GM18498 (cell line): Measurements from ENCODE around the gene PTPN23.

Source experiments
- ATAC-seq: cut with Tn5 transposase; IDR thresholded peaks from one replicate; pipeline ENCODE4 v1.9.1; 2021; ENCODE audit warnings: mild to moderate bottlenecking, moderate library complexity; ENCODE audit not compliant: unreplicated experiment

PTPN23 gene

DNA sequence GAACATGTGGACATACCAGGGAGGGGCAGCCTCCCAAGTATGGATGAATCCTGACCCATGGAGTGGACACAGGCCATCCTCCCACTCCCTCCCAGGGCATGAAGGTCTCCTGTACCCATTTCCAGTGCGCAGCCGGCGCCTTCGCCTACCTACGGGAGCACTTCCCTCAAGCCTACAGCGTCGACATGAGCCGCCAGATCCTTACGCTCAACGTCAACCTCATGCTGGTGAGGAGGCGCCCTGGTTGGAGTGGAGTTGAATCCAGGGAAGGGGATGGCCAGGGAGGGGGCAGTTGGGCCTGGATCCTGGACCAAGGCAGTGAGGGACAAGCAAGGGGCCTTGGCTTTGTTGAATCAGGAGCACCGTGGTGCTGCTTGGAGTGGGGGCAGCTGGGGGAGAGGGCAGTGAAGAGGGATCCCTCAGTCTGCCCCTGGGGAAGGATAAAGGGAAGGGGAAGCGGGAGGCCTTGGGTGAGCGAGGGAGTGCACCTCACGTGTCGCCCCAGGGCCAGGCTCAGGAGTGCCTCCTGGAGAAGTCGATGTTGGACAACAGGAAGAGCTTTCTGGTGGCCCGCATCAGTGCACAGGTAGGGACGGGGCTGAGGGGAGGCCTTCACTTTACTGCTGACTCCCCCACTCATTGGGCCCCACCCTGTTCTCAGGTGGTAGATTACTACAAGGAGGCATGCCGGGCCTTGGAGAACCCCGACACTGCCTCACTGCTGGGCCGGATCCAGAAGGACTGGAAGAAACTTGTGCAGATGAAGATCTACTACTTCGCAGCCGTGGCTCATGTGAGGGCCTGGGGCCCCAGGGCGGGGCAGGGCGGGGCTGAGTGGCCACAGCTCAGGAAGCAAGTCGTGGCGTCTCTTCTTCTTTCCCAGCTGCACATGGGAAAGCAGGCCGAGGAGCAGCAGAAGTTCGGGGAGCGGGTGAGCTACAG lies 25.3 kb downstream of the PTPN23 start:
- no peak for ATAC-seq

- ATAC-seq, result no peak
Observed at GRCh38 chr3:47406762-47407149, 25.9 kb downstream of the PTPN23 start.

GRCh38 chr3:47407237-47407636 lies 26.4 kb downstream of the PTPN23 start:
- ATAC-seq, result no peak

DNA sequence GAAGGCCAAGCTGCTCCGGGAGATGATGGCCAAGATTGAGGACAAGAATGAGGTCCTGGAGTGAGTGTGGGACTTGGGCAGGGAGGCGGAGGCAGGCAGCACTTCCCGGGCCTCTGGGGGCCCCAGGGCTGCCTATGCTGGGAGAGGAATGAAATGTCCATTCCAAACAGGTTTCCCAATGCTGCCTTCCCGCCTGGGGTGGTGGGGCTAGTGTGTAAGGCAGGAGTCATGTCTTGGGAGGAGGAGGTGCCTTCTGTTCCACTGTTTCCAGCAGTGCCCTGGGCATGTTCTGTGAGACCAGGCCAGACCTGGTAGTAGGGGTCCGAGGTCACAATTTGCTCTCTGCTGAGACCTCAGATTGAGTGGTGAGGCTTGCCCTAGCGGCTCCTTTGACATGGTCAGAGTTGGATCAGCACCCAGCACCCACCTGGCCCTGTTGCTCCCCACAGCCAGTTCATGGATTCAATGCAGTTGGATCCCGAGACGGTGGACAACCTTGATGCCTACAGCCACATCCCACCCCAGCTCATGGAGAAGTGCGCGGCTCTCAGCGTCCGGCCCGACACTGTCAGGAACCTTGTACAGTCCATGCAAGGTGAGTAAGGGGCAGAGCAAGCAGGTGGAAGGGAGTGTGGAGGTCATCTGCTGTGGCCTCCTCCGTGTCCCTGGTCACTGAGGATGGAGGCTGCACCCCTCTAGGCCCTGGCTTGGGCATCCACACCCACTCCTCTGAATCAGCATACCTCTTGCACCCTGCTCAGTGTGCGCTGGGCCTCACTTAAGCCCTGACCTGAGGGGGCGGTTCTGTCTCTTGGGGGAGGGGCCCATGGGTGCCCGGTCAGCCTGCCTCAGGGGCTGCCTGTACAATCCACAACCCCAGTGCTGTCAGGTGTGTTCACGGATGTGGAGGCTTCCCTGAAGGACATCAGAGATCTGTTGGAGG lies 27.3 kb downstream of the PTPN23 start:
- ATAC-seq, result no peak

DNA sequence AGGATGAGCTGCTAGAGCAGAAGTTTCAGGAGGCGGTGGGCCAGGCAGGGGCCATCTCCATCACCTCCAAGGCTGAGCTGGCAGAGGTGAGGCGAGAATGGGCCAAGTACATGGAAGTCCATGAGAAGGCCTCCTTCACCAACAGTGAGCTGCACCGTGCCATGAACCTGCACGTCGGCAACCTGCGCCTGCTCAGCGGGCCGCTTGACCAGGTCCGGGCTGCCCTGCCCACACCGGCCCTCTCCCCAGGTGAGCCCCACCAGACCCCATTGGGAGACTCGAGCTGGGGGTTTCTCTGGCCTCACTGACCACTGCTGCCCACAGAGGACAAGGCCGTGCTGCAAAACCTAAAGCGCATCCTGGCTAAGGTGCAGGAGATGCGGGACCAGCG lies 28.0 kb downstream of the PTPN23 start:
- no peak for ATAC-seq

- ATAC-seq, result no peak
Observed at GRCh38 chr3:47409284-47409683, 28.5 kb downstream of the PTPN23 start.

GRCh38 chr3:47409688-47410416 lies 29.0 kb downstream of the PTPN23 start:
- no peak for ATAC-seq

DNA sequence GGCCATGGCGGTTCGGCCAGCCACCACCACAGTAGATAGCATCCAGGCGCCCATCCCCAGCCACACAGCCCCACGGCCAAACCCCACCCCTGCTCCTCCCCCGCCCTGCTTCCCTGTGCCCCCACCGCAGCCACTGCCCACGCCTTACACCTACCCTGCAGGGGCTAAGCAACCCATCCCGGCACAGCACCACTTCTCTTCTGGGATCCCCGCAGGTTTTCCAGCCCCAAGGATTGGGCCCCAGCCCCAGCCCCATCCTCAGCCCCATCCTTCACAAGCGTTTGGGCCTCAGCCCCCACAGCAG lies 29.5 kb downstream of the PTPN23 start:
- ATAC-seq, result no peak

- ATAC-seq, result no peak
Observed at GRCh38 chr3:47410801-47411646, 30.2 kb downstream of the PTPN23 start.

DNA sequence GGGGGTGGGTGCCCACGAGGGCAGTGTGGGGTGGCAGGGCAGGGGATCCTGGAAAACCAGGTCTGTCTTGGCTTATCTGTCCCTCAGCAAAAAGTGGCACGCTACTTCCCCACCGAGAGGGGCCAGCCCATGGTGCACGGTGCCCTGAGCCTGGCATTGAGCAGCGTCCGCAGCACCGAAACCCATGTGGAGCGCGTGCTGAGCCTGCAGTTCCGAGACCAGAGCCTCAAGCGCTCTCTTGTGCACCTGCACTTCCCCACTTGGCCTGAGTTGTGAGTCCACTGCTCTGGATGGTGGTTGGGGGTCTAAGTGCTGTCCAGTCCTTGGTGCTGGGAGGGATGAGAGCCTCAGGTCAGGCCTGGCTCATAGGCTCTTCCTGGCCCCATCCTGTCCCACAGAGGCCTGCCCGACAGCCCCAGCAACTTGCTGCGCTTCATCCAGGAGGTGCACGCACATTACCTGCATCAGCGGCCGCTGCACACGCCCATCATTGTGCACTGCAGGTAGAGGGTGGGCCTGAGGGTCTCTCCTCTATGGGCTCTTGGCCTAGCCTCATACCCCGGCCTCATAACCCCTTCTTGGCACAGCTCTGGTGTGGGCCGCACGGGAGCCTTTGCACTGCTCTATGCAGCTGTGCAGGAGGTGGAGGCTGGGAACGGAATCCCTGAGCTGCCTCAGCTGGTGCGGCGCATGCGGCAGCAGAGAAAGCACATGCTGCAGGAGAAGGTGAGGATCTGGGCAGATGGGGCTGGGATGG lies 31.1 kb downstream of the PTPN23 start:
- no peak for ATAC-seq

DNA sequence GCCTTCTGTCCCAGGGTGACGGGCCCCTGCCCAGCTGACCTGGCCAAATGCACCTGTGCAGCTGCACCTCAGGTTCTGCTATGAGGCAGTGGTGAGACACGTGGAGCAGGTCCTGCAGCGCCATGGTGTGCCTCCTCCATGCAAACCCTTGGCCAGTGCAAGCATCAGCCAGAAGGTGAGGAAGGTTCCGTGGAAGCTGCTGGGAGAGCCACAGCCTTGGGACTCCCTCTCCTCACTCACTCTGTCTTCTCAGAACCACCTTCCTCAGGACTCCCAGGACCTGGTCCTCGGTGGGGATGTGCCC lies 31.6 kb downstream of the PTPN23 start:
- no peak for ATAC-seq

GRCh38 chr3:47412842-47413520 lies 32.2 kb downstream of the PTPN23 start:
- ATAC-seq, result no peak

DNA sequence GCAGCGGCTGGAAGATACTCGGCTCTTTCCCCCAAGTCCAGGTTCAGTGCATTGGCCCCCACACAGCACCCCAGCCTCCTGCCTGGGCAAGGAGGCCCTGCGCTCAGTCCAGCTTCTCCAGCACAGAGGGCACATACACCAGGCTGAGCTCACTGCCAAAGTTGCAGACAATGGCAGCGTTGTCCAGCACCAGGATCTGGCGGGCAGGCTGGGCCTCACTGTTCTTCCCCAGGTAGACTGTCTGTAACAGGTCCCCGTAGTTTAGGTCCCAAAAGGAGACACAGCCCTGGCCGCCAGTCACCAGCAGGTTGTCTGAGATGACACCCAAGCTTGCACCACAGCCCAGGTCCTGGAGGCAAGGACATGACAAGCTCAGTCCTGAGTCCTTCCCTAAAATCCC lies 32.9 kb downstream of the PTPN23 start:
- no peak for ATAC-seq

DNA sequence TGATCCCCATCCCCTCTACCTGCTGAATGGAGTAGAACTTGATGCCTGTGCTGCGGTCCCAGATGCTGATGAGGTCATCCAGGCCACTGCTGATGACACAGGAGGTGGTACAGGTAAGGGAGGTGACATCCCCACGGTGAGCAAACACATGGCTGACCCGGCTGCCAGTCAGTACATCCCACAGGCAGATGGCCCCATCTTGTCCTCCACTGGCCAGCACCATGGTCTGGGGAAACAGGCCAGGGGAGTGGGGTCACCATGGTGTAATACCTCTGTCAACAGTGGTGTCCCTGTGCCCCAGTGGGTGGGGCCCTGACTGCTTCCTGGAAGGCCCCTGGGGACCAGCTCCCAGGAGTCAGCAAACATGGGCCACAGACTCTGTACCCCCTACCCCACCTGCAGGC lies 33.3 kb downstream of the PTPN23 start:
- no peak for ATAC-seq

GRCh38 chr3:47414666-47415587 lies 34.1 kb downstream of the PTPN23 start:
- ATAC-seq, result no peak

- ATAC-seq, result no peak
Observed at GRCh38 chr3:47416041-47416440, 35.2 kb downstream of the PTPN23 start.

DNA sequence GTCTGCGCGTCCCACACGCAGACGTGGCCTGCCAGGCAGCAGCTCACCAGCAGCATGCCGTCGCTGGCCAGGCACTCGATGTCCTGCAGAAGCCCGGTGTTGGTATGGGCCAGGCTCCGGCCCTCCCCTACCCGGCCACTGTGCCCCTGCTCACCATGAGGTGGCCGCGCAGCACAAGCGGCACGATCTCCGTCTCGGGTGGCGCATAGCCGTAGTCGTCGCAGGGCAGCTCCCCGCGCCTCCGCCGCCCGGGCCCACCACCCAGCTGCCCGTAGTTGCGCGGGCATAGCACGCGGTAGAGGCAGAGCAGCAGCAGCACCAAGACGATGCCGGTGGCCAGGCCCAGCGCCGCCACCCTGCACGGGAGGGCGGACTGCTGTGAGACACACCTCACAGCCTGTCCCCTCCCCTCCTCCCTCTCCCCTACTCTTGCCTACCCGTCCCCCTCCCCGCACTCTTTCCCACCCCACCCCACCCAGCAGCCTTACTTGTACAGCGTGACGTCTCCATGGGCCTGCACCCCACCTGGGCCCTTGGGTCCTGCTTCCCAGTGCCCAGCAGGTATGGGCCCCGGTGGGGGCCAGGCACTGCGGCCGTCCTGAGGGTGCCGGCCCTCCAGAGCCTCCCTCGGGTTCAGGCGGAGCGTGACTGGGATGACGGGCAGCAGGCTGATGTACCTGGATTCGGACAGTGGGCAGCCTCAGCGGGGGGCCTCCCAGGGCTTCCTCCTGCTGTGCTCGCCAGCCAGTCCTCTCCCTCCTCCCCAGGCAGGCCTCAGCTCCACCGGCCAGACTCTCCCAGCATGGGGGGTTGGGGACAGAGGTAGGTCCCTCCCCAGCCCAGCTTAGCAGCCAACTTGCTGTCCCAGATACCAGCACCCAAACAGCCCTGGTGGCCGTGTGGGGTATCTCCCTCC lies 37.6 kb downstream of the PTPN23 start:
- no peak for ATAC-seq
